ENCODE data around the gene PDCD1.

Gene PDCD1

DNA sequence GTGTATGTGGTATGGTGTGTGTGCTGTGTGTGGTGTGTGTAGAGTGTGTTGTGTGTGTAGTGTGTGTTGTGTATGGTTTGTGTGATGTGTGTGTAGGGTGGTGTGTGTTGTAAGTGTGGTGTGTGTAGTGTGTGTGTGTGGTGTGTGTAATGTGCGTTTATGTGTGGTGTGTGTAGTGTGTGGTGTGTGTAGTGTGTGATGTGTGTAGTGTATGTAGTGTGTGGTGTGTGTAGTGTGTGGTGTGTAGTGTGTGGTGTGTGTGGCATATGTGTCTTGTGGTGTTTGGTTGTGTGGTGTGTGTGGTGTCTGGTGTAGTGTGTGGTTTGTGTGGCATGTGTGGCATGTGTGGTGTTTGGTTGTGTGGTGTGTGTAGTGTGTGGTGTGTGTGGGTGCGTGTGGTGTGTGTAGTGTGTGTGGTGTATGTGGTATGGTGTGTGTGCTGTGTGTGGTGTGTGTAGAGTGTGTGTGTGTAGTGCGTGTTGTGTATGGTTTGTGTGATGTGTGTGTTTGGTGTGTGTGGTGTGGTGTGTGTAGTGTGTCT is 6.8 kb upstream of the PDCD1 start:
- DNase-seq (ENCODE audit: low spot score), result no peak

DNA sequence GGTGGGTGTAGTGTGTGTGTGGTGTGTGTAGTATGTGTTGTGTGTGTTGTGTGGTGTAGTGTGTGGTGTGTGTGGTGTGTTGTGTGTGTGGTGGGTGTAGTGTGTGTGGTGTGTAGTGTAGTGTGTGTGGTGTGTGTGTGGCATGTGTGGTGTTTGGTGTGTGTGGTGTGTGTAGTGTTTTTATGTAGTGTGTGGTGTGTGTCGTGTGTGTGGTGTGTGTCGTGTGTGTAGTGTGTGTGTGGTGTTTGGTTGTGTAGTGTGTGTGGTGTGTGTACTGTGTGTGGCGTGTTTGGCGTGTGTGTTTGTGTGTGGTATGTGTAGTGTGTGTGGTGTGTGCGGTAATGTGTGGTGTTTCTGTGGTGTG is 6.1 kb upstream of the PDCD1 start:
- DNase-seq (ENCODE audit: low spot score), result no peak

DNA sequence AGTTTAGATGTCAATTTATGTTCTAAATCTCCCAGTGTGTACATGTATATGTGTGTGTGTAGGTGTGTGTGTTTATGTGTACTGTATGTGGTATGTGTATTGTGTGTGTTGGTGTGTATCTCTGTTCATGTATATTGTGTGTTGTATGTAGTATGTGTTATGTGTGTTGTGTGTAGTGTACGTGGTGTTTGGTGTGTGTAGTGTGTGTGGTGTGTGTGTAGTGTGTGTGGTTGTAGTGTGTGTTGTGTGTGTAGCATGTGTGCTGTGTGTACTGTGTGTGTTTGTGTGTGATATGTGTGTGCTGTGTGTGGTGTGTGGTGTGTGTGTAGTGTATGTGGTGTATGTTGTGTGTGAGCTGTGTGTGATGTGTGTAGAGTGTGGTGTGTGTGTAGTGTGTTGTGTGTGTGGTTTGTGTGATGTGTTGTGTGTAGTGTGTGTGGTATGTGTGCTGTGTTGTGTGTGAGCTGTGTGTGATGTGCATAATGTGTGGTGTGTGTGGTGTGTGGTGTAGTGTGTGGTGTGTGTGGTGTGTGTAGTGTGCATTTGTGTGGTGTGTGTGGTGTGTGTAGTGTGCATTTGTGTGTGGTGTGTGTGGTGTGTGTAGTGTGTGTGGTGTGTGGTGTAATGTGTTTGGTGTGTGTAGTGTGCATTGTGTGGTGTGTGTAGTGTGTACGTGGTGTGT is 5.6 kb upstream of the PDCD1 start:
- no peak for DNase-seq (ENCODE audit: low spot score)

DNA sequence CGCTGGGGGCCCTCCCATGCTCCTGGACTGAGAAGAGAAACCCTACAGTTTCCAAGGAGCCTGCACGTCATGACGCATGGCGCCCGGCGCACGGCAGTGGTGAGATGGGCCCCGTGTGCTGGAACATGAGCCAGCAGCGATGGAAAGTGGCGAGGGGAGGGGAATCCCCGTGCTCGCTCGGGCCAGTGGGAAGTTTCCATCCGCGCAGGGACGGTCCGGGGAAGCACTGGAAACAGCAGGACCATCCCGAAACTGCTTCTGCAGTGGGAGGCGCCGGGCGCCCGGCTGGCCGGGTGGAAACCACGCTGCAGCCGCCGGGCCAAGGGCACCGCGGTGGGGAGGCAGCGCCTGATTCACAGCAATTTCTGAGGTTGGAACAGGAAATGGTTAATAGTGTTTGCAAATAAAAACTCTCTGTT is 4.9 kb upstream of the PDCD1 start:
- no peak for DNase-seq (ENCODE audit: low spot score)

DNA sequence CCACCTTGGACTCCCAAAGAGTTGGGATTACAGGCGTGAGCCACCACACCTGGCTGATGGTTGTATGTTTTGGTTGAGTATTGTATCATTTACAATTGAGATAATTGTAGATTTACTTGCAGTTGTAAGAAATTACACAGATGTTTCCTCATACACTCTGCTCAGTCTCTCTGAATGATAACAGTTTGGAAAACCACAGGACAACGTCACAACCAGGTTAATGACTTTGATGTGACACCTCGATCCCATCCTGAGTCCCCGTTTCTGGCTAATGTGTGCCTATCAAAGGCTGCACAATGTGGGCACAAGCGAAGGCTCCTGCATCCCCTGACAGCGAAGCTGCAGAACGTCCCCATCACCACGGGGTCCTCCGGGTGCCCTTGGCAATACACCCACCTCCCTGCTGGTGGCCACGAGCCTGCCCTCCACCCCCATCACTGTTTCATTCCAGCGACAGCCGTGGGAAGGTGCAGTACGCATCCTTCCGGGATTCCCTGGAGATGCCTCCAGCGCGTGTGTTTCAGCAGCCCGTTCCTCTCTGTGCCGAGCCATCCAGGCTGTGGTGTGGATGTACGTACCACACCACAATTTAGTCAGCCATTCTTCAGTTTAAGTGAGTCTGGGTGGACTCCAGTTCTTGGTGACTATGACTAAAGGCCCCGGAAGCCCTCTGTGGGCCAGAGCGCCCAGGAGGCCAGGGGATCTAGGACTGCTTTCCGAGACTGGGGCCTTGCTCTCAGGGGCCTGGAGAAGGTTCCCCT is 4.3 kb upstream of the PDCD1 start:
- no peak for DNase-seq (ENCODE audit: low spot score)

DNA sequence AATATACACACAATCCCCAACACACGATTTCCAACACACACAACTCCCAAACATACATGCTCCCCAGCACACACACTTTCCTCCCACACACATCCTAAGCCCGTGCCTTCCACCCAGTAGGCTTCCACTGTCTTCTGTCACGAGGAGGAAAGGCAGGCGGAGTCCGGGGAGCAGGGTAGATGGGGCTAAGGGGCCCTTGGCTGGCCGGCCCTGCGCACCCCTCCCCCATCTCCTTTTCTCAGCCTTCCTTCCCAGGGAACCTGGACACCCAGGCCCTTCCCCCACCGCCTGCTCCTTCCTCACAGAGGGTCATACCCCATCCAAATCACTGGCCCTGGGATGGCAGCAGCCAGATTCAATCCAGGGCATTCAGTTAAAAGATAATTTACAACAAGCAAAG is 3.4 kb upstream of the PDCD1 start:
- DNase-seq (ENCODE audit: low spot score), result no peak

DNA sequence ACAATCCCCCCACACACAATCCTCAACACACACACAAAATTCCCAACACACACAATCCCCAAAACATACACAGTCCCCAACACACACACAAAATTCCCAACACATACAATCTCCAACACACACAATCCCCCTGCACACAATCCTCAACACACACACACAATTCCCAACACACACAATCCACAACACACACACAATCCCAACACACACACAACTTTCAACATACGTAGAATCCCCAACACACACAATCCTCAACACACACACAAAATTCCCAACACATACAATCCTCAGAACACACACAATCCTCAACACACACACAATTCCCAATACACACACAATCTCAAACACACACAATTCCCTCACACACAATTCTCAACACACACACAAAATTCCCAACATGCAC is 2.6 kb upstream of the PDCD1 start:
- DNase-seq (ENCODE audit: low spot score), result no peak

DNA sequence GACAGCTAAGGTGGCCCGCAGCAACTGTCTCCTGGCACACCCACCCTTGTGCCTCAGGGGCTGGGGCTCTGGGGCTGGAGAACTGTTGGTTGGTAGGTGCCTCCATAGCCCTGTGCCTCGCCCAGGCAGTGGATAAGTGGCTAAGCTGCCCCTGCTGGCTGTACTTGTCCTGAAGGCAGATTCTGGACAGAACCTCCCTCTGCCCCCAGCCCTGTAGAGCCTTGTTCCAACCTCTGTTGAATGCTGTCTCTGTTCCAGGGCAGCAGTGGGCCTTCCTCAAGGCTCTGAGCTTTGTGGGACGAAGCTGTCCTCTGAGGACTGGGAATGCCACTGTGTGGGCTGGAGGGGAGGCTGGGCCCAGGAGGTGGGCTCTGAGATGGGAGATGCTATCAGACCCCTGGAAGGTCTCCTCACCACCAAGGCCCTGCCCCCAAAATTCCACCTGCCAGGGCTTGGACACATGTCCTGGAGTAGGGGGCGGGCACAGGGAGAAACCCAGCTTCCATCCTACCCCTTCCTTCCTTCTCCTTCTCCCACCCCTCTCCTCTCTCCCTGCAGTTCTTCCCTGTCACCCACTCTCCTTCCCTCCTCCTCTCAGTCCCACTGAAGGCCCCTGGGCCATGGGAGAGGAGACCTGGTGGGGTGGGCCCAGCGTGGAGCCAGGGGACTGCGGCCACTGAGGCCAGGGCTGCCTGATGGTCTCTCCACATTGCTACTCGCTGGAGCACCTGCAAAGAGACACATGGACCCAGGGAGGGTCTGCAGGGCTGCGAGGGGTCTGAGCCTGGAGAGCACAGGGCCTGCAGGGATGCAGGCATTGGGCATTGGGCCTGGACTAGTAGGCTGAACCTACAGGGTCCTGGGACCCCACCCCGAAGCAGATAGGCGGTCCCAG is 1.7 kb upstream of the PDCD1 start:
- DNase-seq (ENCODE audit: low spot score), result no peak

DNA sequence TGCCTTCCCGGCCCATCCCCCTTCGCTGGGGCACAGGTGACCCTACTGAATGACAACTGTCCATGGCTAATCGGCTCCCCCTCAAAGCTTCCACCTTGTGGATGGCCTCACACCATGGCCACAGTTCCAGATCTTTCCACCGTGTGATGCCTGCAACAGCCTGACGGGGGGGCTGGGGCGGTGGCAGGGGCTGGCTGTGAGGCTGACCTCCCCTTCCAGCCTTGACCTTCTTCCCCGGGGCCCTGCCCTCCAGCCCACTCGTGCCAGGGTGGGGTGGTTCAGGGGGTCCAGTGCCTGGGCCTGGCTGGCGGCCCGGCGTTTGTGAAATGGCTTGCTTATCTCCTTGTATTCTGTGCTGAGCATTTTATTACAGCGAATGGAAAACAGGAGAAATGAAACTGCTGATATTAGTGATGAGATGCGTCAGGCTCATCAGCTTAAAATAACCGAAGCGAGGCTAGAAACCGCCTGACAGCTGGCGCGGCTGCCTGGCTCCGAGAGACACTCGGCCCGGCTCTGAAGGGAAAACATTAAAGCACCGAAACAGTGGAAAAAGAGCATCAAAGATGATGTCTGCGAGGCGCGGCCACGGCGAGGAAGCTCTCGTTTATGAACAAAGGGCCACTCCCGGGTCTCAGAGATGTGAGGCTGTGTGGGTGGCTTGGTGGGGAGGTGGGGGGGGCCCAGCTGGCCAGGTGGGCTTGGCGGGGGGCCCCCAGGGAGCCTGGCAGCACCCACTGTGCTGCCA is 916 bp upstream of the PDCD1 start:
- DNase-seq (ENCODE audit: low spot score), result no peak

DNA sequence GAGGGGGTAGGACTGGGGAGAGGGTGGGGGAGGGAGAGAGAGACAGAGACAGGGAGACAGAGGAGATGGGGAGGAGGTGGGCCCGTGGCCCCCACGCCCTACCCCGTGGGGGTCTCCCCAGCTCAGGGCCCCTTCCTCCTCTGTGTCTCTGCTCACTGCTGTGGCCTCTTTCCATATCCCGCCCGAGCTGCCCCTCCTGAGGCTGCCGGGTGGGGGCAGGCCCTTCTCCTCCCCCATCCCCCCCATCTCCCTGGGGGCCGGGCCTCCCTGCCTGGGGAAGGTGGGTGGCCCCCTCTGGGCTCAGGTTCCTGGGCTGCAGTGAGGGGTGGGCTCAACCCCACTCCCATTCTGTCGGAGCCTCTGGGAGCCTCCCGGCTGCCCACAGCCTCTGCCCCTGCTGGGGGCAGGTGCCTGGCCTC is 332 bp upstream of the PDCD1 start:
- no peak for DNase-seq (ENCODE audit: low spot score)

DNA sequence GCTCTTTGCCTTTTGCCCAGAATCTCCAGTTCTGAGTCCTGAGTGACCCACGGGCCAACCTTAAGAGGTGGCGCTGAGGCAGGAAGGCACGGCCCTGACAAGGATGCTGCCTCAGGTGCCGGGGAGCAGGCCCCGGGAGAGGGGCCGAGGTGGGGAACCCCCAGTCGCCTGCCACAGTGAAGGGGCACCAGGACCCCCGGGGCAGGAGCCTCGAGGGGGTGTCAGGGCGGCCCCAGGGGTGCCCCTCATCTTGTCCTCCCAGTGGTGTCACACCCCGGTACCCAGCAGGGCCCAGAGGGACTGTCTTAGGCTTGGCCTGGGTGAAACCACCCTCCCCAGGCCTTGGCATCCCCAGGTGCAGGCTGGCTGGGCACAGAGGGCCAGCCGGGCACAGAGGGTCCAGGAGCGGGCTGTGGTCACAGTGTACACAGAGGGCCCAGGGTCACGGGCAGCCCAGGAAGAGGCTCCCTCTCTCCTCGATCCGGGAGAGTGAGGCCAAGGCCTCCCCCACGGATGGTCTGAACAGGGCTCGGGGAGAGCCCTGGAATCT is 1.0 kb downstream of the PDCD1 start:
- DNase-seq (ENCODE audit: low spot score), result no peak

DNA sequence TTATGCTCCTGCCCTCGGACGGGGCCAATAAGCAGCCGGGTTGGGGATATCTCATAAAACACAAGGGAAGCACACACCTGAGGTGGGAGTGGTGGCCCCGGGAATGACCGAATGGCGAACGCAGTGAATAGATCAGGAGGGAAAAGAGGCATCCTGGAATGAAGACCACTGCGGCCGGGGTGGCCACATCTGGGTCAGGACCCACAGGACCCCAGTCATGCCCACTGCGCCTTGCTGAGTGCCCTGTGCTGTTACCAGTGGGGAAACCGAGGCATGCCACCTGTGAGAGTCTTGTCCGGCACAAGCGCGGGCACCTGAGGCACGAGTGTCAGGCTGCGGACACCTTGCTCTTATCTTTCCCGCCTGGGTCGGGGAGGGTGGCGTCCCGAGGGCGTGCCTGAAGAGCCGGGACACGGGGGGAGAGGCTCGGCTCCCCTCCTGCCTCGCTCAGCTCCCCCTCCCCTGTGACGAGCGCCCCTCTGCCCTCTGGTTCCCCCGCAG is 1.6 kb downstream of the PDCD1 start:
- DNase-seq (ENCODE audit: low spot score), result no peak

DNA sequence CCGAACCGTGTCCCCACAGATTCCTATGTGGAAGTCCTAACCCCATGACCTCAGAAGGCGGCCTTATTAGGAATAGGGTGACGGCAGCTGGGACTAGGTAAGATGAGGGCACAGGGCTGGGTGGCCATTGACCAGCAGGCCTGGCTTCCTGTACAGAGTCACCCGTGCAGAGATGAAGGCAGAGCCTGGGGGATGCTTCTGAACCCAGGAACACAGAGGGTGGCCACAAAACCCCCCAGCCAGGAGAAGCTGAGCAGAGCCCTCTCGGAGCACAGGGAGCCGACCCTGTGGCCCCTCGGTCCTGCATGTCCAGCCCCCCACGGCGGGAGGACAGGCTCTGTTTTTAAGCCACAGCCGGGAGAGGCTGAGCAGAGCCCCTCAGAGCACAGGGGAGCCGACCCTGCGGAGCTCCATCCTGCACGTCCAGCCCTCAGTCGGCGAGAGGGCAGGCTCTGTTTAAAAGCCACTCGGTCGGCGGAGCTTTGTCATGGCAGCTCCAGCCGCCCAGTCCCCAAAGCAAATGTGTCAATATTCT is 2.7 kb downstream of the PDCD1 start:
- DNase-seq (ENCODE audit: low spot score), result no peak

DNA sequence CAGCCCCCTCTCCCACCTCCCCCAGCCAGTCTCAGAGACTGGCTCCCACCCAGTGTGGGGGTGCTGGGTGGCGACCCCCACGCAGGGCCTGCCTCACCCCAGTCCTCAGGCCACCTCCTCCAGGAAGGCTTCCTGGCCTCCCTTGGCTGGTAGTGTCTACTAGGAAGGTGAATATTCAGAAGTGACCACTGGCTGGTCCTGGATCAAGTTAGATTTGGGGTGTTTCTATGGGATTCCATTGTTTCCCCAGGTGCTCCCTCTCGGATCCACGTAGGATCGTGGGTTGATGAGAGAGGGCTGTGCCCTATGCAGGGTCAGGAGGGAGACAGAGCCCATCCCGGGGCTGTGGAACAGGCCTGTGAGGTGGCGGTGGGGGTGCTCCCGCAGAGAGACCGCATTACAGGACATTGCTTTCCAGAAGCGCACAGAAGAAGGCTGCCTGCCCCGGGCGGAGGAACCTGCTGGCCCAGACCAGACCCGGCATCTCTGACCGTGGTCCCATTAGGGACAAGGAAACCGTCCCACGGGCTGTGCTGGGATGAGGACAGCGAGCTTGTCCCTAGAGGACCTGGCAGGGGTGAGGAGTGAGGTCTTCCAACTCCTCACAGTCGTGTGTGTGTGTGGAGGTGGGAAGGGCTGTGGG is 3.3 kb downstream of the PDCD1 start:
- DNase-seq (ENCODE audit: low spot score), result no peak

DNA sequence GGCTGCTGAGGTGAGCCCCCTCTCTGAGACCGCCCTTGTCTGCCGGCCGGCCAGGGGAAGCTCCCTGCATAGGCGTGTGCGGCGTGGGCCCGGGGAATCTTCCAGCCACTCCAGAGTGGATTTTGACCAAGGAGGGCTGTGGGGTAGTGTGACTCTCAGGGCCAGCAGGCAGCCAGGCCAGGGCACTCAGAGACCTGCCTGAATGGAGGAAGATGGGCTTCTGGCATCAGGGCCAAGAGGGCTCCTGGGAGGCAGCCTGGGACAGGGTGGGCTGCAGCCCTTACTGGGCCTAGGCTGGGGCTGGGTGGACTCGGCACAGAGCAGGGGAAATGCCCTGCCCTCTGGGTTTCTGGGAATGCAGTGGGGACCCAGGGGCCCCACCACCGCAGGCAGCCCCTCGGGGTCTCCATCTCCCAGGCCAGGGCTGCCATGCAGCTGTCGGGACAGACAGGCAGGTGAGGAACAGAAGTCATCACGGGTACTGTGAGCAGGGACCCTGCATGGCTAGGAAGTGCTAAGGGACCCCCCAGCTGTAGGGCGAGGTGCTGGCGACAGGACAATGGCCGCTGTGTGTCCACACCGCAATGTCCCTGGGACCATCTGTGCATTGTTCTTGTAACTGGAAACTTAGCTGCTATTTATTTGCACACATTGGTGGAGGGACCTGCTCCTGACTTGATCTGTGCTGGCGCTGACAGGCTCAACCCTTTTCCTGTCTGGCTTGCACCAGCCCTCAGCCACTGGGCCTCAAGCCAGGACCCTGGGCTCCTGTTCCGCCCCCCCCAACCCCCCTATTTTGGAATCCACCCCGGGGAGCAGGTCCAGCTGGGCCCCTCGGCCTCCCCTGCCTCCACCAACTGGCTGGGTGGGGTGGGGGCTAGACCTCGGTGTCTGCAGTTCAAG is 4.1 kb downstream of the PDCD1 start:
- DNase-seq (ENCODE audit: low spot score), result no peak

DNA sequence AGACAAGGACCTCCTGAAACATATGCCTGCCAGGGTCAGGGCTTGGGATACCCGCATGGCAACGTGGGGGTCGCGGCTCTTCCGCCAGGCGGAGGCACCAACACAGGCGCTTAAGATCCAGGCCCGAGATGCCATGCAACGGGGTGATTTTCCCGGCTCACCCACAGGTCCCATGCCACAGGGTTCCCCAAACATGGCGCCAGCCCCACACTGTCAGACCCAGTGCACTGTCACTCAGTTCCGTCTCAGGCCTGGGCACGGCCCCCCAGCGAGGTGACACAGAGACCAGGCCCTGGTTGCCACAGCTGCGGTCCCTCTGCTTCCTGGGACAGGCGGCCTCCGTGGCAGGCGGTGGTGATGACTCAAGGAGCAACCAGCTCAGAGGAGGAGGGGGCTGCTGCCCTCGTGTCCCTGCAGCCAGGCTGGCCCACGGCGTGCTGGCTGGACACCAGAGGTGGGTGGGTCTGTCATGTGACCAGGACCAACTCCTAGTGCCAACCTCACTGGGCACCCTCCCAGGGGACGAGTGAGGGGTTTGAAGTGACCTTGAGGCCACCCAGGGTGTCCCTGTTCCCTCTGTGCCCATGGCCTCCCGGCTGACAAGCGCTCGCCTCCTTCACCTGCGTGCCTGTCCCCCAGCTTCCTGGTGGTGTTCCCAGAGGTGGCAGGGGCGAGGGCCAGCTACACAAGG is 4.9 kb downstream of the PDCD1 start:
- no peak for DNase-seq (ENCODE audit: low spot score)

DNA sequence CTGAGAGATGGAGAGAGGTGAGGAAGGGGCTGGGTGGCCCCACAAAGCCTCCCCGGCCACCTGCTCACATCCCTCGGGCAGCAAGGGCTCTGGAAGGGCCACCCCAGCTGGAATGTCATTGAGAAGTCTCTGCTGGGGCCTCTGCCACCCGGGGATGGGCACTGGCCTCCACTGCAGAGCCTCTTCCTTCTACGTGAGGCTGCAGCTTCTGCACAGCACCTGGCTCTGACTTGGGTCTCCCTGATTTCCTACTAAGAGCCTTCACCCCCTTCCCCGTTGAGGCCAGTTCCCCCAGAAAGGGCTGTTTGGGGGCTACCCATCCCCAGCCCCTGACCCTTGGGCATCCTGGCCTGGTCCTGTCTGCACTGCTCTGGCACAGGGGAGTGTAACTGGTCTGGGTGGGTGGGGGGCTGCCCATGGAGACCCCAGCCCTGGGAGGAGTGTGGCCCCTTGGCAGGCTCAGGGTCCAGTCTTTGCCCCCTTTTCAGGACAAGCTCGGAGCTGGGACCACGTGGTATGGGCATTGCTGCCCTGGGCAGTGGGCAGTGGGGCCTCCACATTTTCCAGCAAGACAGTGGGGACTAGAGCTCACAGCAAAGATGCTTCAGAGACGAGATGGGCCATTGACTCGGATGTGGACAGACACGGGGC is 5.6 kb downstream of the PDCD1 start:
- no peak for DNase-seq (ENCODE audit: low spot score)

Data from SW480 (cell line).